ENCODE data around the gene SIK3.
A peak's percentile ranks its signal among the peaks of the same experiment; 100 is the strongest.
"Not testable (repeated sequence)": the region's sequence is repeated elsewhere in the genome, so short reads cannot be mapped to it uniquely, and the experiment has no call there.

SIK3 gene

GRCh38 chr11:117076941-117077691 is 21.1 kb downstream of the SIK3 start:
- no peak for DNase-seq (ENCODE audit: low spot score)

GRCh38 chr11:117075186-117075585 is 23.0 kb downstream of the SIK3 start:
- DNase-seq (ENCODE audit: low spot score): no peak

GRCh38 chr11:117074119-117074518 is 24.1 kb downstream of the SIK3 start:
- DNase-seq (ENCODE audit: low spot score): no peak

GRCh38 chr11:117073539-117073938 is 24.7 kb downstream of the SIK3 start:
- no peak for DNase-seq (ENCODE audit: low spot score)

- peak; percentile 82 for DNase-seq (ENCODE audit: low spot score)
Measured at GRCh38 chr11:117072517-117073461, 25.4 kb downstream of the SIK3 start.

- no peak for DNase-seq (ENCODE audit: low spot score)
Measured at GRCh38 chr11:117071344-117071787, 26.9 kb downstream of the SIK3 start.

- no peak for DNase-seq (ENCODE audit: low spot score)
Measured at GRCh38 chr11:117070016-117070415, 28.2 kb downstream of the SIK3 start.

- DNase-seq (ENCODE audit: low spot score): no peak
Measured at GRCh38 chr11:117068303-117068860, 29.8 kb downstream of the SIK3 start.

GRCh38 chr11:117066959-117067358 is 31.3 kb downstream of the SIK3 start:
- DNase-seq (ENCODE audit: low spot score): no peak

- DNase-seq (ENCODE audit: low spot score): peak; percentile 46
Measured at GRCh38 chr11:117064275-117064674, 34.0 kb downstream of the SIK3 start.

- DNase-seq (ENCODE audit: low spot score): no peak
Measured at GRCh38 chr11:117062498-117062897, 35.7 kb downstream of the SIK3 start.

GRCh38 chr11:117061256-117061655 is 37.0 kb downstream of the SIK3 start:
- no peak for DNase-seq (ENCODE audit: low spot score)

- no peak for DNase-seq (ENCODE audit: low spot score)
Measured at GRCh38 chr11:117059611-117060148, 38.5 kb downstream of the SIK3 start.

- DNase-seq (ENCODE audit: low spot score): peak; percentile 70
Measured at GRCh38 chr11:117058761-117059261, 39.4 kb downstream of the SIK3 start.

- no peak for DNase-seq (ENCODE audit: low spot score)
Measured at GRCh38 chr11:117057727-117058126, 40.5 kb downstream of the SIK3 start.

- DNase-seq (ENCODE audit: low spot score): no peak
Measured at GRCh38 chr11:117057317-117057716, 40.9 kb downstream of the SIK3 start.

GRCh38 chr11:117055469-117055868 is 42.8 kb downstream of the SIK3 start:
- no peak for DNase-seq (ENCODE audit: low spot score)

- no peak for DNase-seq (ENCODE audit: low spot score)
Measured at GRCh38 chr11:117054382-117054781, 43.8 kb downstream of the SIK3 start.

GRCh38 chr11:117052196-117053149 is 45.8 kb downstream of the SIK3 start:
- no peak for DNase-seq (ENCODE audit: low spot score)

GRCh38 chr11:117050121-117050520 is 48.1 kb downstream of the SIK3 start:
- not testable (repeated sequence) for DNase-seq (ENCODE audit: low spot score)

- not testable (repeated sequence) for DNase-seq (ENCODE audit: low spot score)
Measured at GRCh38 chr11:117046627-117047026, 51.6 kb downstream of the SIK3 start.
